GM21723 (cell line): ENCODE data around the gene ETV4.

Source experiments
- ATAC-seq: cut with Tn5 transposase; IDR thresholded peaks from one replicate; pipeline ENCODE4 v1.9.1; 2021; ENCODE audit warnings: mild to moderate bottlenecking, moderate library complexity; ENCODE audit not compliant: unreplicated experiment

Gene ETV4

DNA sequence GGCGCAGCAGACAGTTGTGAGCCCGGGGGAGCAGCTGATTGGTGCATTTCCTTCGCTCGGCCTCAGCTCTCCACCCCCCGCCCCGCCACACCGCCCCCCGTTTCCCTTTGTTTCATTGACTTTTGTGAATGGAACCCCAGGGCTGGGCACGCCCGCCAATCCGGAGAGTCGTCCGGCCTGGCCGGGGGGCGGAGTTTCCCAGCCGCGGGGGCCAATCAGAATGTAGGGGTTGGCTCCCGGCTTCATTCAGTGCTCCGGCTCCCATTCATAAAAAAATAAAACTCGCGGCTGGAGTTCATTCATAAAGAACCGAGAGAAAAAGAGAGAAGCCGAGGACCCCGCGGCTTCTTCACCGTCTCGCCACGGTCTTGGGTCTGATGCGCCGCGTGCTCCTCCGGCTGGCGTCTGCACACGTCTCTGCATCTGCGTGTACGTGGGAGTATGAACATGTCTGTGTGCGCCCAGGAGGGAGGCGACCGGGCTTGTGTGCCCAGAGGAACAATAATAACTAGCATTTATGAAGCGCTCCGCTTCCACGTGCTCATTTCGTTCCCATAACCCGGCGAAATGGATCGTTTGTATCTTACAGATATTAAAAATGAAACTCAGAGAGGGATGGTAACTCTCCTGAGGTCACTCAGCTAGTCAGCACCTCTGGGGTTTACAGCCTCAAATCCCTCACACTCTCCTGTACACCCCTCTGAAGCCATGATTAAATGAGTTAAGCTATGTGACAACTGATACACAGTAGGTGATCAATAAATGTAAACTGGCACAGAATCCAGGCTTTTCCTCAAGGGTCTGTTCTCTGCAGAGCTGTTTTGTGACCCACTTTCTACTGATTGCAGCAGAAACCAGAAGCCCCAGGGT, at the start of gene ETV4:
Gene ETV4, minus strand, starts transcription at position 22 of the 870 bp plus-strand sequence. CDS start 723 bp downstream, outside the sequence.
- peak; percentile 87 for ATAC-seq

DNA sequence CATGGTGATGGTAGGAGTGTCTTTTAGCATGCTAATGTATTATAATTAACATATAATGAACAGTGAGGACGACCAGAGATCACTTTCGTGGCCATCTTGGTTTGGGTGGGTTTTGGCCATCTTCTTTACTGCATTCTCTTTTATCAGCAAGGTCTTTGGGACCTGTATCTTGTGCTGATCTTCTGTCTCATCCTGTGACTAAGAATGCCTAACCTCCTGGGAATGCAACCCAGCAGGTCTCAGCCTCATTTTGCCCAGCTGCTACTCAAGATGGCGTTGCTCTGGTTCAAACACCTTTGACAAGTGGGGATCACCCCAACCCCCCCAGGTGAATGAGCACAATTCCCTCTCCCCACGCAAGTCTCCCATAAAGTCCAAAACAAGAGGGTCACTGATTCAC, 49.3 kb upstream of the ETV4 start:
- no peak for ATAC-seq

DNA sequence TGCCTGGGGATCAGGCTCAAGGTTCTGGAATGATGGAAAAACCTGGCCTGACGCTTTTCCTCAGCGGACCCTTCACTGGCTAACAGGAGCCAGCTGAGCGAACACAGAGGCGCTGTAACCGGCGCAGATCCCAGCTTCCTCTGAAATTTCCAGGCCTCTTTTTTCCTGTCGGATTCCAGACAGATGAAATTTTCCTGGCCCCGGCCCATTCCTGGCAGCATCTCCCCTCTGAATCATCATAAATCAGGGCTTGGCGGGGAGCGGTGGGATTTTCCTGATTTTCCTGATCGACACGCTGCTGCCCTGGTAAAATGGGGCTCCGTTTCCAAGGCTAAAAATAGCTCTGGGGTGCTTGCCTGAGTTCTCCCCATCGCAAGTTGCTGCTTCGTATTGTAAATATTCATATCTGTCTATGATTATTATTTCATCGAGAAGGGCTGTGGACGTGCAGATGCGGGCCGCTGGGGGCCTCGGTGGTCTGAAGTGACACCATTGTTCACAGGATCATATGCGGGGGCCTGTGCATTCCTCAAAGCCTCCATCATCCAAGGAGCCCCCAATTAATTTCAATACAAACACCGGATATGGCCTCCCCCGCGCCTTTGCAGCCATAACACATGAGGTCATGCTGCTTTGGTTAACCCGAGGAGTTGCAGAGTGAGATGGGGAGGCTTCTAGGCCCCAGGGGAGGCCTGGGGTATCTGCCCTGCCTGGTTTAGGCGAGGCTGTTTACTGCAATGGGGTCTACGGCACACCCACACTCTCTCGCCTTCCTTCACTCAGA, 45.8 kb upstream of the ETV4 start:
- no peak for ATAC-seq

- ATAC-seq, result no peak
Observed at GRCh38 chr17:43591001-43591400, 44.9 kb upstream of the ETV4 start.

GRCh38 chr17:43588664-43589435, 42.7 kb upstream of the ETV4 start:
- no peak for ATAC-seq

- ATAC-seq, result no peak
Observed at GRCh38 chr17:43588121-43588520, 42.0 kb upstream of the ETV4 start.

DNA sequence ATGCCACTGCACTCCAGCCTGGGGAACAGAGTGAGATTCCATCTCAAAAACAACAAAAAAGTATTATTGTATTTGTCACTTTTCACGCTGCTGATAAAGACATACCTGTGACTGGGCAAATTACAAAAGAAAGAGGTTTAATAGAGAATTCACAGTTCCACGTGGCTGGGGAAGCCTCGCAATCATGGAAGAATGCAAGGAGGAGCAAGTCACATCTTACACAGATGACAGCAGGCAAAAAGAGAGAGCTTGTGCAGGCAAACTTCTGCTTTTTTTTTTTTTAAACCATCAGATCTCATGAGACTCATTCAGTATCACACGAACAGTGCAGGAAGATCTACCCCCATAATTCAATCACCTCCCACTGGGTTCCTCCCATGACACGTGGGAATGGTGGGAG, 41.5 kb upstream of the ETV4 start:
- no peak for ATAC-seq

DNA sequence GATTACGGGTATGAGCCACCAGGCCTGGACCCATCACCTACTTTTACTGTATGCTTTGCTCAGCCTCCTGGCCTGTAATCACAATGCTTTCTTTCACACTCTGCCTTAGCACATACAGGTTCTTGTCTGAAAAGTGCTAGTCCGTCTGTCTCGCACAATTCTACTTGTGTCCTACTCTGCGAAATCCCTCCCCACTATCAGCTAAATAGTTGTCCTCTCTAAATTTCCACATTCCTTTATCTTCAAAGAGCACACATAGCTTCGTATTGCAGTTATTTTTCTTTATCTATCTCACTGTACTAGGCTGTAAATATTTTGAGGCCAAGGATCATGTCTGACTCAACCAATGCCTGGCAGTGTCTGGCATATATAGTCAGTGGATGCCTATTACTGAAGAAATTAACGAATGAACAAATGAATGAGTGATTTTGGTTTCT, 38.5 kb upstream of the ETV4 start:
- ATAC-seq, result no peak

DNA sequence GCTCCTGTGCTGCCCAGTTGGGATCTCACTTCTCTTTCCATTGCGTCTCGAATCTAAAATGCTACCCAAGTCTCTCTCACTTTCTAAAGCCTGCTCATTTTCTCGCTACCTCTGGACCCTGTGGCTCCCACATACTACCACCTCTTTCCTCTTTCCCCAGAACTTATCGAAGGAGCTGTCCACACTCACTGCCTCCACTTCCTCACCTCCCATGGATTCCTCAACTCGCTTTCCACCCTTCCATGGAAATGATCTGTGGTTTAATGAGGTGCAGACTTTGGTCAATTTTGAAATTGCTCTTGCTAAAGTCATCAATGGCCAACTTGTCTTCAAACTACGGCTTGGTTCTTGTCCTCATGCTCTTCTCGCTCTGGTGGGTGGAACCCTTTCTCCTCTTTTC, 37.2 kb upstream of the ETV4 start:
- no peak for ATAC-seq

- ATAC-seq, result no peak
Observed at GRCh38 chr17:43581613-43582012, 35.5 kb upstream of the ETV4 start.

DNA sequence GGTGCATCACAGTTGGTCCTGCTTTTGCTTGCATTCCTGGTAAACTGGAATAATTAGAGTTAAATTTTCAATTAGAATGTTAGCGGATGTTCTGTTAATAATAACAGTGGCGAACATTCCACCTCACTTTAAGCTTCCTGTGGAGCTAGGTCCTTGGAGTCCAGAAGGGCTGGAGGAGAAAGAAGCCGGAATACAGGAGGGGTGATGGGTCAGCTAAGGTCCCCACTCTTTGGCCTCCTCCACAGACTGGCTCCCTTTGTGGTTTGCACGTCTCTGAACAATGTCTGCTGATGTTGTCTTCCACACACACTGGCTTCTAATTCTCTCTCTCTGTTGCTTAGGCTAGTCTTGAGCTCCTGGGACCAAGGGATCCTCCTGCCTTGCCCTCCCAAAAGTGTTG, 35.0 kb upstream of the ETV4 start:
- ATAC-seq, result no peak

DNA sequence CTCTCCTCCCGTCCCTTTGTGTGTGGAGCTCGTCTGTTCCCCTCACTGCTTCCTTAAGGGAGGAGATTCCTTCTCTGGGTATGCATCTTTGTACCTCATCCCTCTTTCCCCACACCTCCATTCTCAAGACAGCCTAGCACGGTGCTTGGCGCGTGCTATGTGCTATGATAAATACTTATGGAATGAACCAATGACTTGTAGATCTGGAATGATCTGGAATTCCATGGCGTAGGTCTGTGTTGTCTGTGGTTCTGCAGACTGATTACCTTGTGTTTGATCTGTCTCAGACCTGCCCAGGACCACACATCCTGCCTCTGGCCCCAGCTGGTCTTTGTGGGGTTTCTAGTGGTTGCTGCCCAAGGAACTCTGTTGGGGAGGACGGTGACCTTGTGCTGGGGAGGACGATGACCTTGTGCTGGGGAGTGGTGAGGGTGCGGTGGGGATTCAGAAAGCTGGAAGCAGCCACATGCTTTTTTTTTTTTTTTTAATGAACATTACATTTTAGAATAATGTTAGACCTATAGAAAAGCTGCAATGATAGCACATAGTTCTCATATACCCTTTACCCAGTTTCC, 33.5 kb upstream of the ETV4 start:
- ATAC-seq, result no peak

GRCh38 chr17:43578699-43579565, 32.8 kb upstream of the ETV4 start:
- peak; percentile 67 for ATAC-seq

GRCh38 chr17:43578404-43578698, 32.2 kb upstream of the ETV4 start:
- ATAC-seq, result peak; percentile 11

GRCh38 chr17:43577664-43578403, 31.7 kb upstream of the ETV4 start:
- no peak for ATAC-seq

DNA sequence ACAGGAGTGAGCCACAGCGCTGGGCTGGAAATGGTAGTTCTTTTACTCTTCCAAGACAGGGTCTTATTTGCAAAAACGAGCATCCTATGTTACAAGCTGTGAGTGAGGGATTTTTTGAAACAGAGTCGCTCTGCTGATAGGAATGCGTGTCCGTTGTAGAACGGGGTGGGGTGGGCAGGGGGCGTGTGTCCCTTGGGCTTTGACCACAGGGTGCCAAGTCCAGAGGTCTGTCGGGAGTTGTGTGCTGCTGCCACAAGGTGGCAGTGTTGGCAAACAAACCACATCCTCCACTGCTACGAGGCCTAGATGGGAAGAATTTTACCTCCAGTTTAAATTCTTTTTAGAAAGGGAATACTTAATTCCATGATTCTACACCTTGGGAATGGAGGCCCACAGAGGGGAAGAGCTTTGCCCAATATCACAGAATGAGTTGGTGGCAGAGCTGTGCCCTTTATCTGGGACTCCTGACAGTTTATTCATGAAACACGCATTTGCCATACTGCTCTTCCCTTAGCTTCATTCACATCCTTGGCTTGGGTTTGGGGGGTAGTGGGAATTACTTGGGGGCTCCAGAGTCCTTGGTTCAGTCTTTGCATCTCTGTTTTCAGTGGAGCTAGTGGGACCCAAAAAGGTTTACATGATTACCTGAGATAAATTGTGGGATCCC, 30.6 kb upstream of the ETV4 start:
- no peak for ATAC-seq

GRCh38 chr17:43574896-43575525, 28.9 kb upstream of the ETV4 start:
- ATAC-seq, result no peak

DNA sequence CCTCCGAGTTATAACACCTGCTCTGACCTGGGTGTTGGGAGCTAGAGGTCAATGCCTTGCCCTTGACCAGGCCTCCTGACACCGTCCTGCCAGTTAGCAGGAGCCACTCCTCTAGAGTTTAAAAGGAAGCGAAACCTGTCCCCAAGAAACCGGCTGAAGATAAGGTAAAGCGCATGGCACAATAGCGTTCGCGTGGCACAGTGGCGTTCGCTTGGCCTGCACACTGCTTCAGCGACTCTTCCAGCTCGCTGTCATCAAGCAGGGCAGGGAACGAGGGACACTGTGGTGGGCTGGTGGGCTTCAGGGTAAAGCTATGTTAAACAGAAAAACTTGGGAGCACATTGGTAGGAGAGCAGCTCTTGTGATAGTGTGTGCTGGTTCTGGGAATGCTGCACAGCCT, 28.2 kb upstream of the ETV4 start:
- ATAC-seq, result no peak
